Breast epithelium (tissue), 4 donors: ENCODE measurements around the gene ANKRD44. TPM values are rescaled to one million over a fixed set of nuclear protein-coding genes. Genes with fewer than 3 reads are reported as not detected.

Experiments used
- DNase-seq, 2 donors: peaks; one replicate each; pipeline ENCODE4 v3.0.0-alpha.2; 2019; ENCODE audit warnings: low spot score in 2 of 2
- H3K27ac ChIP-seq, 2 donors: fragments of 200-600 bp; sonication (generic) in 1 of 2; one replicate each; pipeline ENCODE4 v1.5.1; 2016 to 2019; ENCODE audit warnings: mild to moderate bottlenecking in 1 of 2
- H3K27me3 ChIP-seq, 2 donors: fragments of 200-600 bp; sonication (generic) in 1 of 2; one replicate each; pipeline versions ENCODE4 v1.5.1 to v1.6.0; 2017 to 2019; ENCODE audit warnings: control low read depth in 1 of 2, mild to moderate bottlenecking in 1 of 2
- H3K36me3 ChIP-seq: fragments of 200-600 bp; one replicate; pipeline ENCODE4 v1.5.1; 2019
- H3K4me1 ChIP-seq, 2 donors: fragments of 200-600 bp; sonication (generic); one replicate each; pipeline ENCODE4 v1.5.1; 2016 to 2019; ENCODE audit warnings: control low read depth in 1 of 2
- H3K4me3 ChIP-seq, 3 donors: fragments of 200-600 bp; sonication (generic); 1 replicate in 2 of 3; 2 replicates in 1 of 3; pipeline ENCODE4 v1.5.1; 2016 to 2019; ENCODE audit warnings: mild to moderate bottlenecking in 3 of 3, moderate library complexity in 2 of 3
- H3K9me3 ChIP-seq, 2 donors: fragments of 200-600 bp; sonication (generic) in 1 of 2; one replicate each; pipeline ENCODE4 v1.5.1; 2016 to 2019; ENCODE audit warnings: control low read depth in 1 of 2
- POLR2A ChIP-seq: fragments of 450-650 bp; IDR thresholded peaks from one replicate; pipeline ENCODE4 v1.6.1; 2016; ENCODE audit warnings: antibody characterized with exemption, mild to moderate bottlenecking, moderate library complexity
- POLR2AphosphoS5 ChIP-seq, 3 donors: sonication (generic); formaldehyde crosslinking; IDR thresholded peaks; one replicate each; pipeline ENCODE4 v1.6.1; 2017; ENCODE audit warnings: antibody characterized with exemption in 3 of 3
- intact Hi-C: fragments of 100-400 bp; cut with DNase I; formaldehyde crosslinking; loops from one replicate; pipeline ENCODE4 v1.15.1; 2023; ENCODE audit warnings: low total_unique reads
- total RNA-seq, 3 donors: library from RNA; depleted of rRNA; stranded (reverse); fragments of >200 nt; gene quantifications; one replicate each; pipeline ENCODE4 v1.1.0, GENCODE V29; 2016
- TF ChIP-seq, protein P1 (sequence below), 3 donors: fragments of 450-650 bp; IDR thresholded peaks; one replicate each; pipeline ENCODE4 v1.5.1; 2016 to 2017; ENCODE audit warnings: antibody characterized with exemption in 3 of 3, mild to moderate bottlenecking in 3 of 3, moderate library complexity in 3 of 3

ANKRD44 gene
- total RNA-seq, 3 donors from 2014 or later, result 18.0 to 41.3 (median 19.9) TPM

DNA sequence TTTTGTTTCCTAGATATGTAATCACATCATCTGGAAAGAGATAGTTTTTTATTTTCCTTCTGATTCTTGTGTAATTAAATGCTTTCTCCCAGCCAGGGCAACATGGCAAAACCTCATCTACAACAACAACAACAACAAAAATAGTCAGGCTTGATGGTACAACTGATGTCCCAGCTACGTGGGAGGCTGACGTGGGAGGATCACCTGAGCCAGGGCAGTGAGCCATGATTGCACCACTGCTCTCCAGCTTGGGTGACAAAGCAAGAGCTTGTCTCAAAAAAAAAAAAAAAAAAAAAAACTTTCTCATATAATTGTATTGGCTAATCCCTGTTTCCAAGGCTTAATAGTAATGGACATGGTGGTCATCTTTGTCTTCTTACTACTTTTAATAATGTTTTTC, 357.6 kb downstream of the ANKRD44 start:
- no peak for DNase-seq
- H3K4me3 ChIP-seq, result no peak overlapping the region
- TF ChIP-seq POLR2AphosphoS5 (IDR thresholded peaks at IDR 0.05), result no peak
- no peak for TF ChIP-seq POLR2A
- TF ChIP-seq, protein P1, sequence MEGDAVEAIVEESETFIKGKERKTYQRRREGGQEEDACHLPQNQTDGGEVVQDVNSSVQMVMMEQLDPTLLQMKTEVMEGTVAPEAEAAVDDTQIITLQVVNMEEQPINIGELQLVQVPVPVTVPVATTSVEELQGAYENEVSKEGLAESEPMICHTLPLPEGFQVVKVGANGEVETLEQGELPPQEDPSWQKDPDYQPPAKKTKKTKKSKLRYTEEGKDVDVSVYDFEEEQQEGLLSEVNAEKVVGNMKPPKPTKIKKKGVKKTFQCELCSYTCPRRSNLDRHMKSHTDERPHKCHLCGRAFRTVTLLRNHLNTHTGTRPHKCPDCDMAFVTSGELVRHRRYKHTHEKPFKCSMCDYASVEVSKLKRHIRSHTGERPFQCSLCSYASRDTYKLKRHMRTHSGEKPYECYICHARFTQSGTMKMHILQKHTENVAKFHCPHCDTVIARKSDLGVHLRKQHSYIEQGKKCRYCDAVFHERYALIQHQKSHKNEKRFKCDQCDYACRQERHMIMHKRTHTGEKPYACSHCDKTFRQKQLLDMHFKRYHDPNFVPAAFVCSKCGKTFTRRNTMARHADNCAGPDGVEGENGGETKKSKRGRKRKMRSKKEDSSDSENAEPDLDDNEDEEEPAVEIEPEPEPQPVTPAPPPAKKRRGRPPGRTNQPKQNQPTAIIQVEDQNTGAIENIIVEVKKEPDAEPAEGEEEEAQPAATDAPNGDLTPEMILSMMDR (IDR thresholded peaks at IDR 0.05), result no peak
- H3K27ac ChIP-seq, result no peak overlapping the region
- H3K9me3 ChIP-seq, result no peaks in the 10 kb centered on the region
- intact Hi-C loops, result loop anchor here (5.0 kb wide), 1 partner anchor 384 kb away; no protein-coding TSS in a partner anchor
- no peaks in the 10 kb centered on the region for H3K27me3 ChIP-seq
- no peaks in the 10 kb centered on the region for H3K36me3 ChIP-seq
- no peaks in the 10 kb centered on the region for H3K4me1 ChIP-seq

DNA sequence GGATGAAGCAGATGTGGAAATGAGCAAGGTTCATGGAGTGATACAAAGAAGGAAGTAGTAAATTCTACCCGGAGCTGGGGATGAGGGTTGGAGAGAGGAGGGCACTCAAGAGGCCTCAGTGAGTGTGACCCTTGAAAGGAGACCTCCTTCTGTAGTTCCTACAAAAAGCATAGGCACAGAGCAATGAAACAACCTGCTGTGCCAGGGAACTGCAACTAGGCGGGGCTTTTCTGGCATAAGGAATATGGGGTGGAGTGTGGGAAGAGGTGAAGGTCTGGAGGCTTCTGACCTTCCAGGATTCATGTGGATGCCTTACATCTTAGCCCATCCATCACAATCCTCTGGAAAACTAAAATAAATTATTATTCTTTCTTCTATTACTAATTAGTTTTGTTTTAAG, 358.6 kb downstream of the ANKRD44 start:
- Histone ChIP-seq H3K36me3 (no peaks in the 10 kb centered on the region), H3K4me3 (no peak overlapping the region), H3K27ac (no peak overlapping the region), H3K27me3 (no peaks in the 10 kb centered on the region), H3K9me3 (no peaks in the 10 kb centered on the region), H3K4me1 (no peaks in the 10 kb centered on the region)
- TF ChIP-seq POLR2A, result no peak
- no peak for TF ChIP-seq POLR2AphosphoS5 (IDR thresholded peaks at IDR 0.05)
- TF ChIP-seq, protein P1 (IDR thresholded peaks at IDR 0.05), result no peak
- no peak for DNase-seq
- intact Hi-C loops, result loop anchor here (5.0 kb wide), 1 partner anchor 385 kb away; no protein-coding TSS in a partner anchor

DNA sequence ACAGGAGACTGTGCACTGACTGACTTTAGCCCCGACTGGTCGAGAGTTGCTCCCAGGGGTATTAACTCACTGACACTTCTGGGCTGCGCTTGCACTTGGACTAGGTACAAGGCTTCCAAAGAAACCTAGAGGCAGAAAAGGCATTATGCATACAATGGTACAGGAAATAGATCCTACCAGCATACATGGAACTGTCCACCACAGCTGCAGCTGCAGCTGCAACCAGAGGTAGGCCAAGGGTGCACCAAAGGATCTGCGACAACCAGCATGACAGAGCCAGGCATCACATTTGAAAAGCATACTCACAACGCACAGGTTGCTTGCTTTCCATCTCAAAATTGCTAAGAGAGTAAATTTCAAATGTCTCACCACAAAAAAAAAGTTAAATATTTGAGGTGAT, 361.5 kb downstream of the ANKRD44 start:
- no peaks in the 10 kb centered on the region for H3K27me3 ChIP-seq
- no peaks in the 10 kb centered on the region for H3K36me3 ChIP-seq
- DNase-seq, result no peak
- TF ChIP-seq POLR2AphosphoS5 (IDR thresholded peaks at IDR 0.05) (no peak), POLR2A (no peak)
- TF ChIP-seq, protein P1 (IDR thresholded peaks at IDR 0.05), result no peak
- no peak overlapping the region for H3K4me3 ChIP-seq
- H3K27ac ChIP-seq, result no peak overlapping the region
- no peaks in the 10 kb centered on the region for H3K9me3 ChIP-seq
- H3K4me1 ChIP-seq, result no peaks in the 10 kb centered on the region
- intact Hi-C loops, result no loop called here

DNA sequence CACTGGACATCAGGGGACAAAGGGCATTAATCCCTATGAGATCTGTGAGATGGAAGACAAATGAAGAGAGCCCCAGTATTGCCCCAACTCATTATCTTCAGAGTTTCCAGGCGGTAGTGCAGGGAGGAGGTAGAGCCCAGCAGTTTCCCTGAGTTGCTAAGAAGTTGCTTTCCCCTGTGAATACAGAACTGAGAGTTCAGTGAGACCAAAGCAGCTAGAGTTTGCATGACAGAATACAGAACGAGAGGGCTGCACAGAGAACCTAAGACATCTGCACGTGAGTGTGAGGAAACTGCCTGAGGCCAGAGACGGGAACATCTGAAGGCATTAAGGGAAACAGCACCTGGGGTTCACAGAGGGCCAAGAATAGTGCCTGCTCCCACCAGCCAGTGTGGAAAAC, 366.0 kb downstream of the ANKRD44 start:
- no peak for TF ChIP-seq POLR2A
- TF ChIP-seq, protein P1 (IDR thresholded peaks at IDR 0.05), result no peak
- no peak for TF ChIP-seq POLR2AphosphoS5 (IDR thresholded peaks at IDR 0.05)
- no peaks in the 10 kb centered on the region for H3K4me1 ChIP-seq
- no peak overlapping the region for H3K27ac ChIP-seq
- no peak for DNase-seq
- H3K9me3 ChIP-seq, result no peaks in the 10 kb centered on the region
- no peaks in the 10 kb centered on the region for H3K27me3 ChIP-seq
- H3K36me3 ChIP-seq, result no peaks in the 10 kb centered on the region
- intact Hi-C loops, result no loop called here
- H3K4me3 ChIP-seq, result no peak overlapping the region

DNA sequence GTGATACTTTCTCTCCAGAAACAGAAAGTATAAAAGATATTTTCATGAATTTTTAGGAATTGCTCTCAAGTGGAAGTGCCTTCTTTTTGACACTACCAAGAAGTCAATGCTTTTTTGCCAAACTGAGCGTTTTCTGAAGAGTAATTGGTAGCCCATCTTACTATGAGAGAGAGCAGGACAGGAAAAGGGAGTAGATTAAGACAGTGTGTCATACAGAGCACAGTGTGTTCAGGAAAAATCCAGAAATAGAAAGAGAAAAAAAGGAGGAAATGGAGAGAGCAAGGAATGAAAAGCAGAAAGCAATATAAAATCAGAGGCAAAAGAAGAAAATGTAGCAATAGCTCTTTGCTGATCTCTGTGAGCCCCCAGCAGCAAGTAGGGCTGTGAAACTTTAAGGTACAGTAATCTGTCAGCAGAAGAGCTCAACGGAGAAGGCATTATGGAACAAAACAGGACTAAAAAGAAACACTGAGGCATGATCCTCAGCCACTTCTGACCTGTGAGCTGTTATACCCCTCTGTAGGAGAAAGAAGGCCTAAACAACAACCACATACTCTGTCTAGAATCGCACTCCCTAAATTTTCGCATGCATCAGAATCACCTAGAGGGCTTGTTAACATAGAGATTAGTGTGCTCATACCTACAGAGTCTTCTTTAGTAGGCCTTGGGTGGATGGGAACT, 369.0 kb downstream of the ANKRD44 start:
- Histone ChIP-seq H3K36me3 (no peaks in the 10 kb centered on the region), H3K9me3 (no peaks in the 10 kb centered on the region), H3K4me3 (no peak overlapping the region), H3K27me3 (no peaks in the 10 kb centered on the region), H3K4me1 (no peaks in the 10 kb centered on the region), H3K27ac (no peak overlapping the region)
- no peak for TF ChIP-seq POLR2A
- TF ChIP-seq, protein P1 (IDR thresholded peaks at IDR 0.05), result no peak
- no peak for TF ChIP-seq POLR2AphosphoS5 (IDR thresholded peaks at IDR 0.05)
- intact Hi-C loops, result no loop called here
- DNase-seq, result no peak
